Measurements from ENCODE around the gene SPTLC1.
"Not testable (repeated sequence)": the region's sequence is repeated elsewhere in the genome, so short reads cannot be mapped to it uniquely, and the experiment has no call there.

SPTLC1 gene

GRCh38 chr9:92108122-92108521, 7.1 kb downstream of the SPTLC1 start:
- no peaks in the 10 kb centered on the region for H3K4me1 ChIP-seq (ENCODE audit: insufficient read depth, low read length)
- H3K27ac ChIP-seq (ENCODE audit: low read length), result no peak overlapping the region
- peaks cover 50% of the 10 kb centered on the region for H3K36me3 ChIP-seq (ENCODE audit: insufficient read depth, low read depth, low read length)
- H3K9me3 ChIP-seq (ENCODE audit: insufficient read depth, low read depth, low read length), result no peaks in the 10 kb centered on the region
- no peak overlapping the region for H3K9ac ChIP-seq (ENCODE audit: low read depth, low read length)
- H3K4me3 ChIP-seq (ENCODE audit: low read length), result no peak overlapping the region
- no peaks in the 10 kb centered on the region for H3K27me3 ChIP-seq (ENCODE audit: insufficient read depth, low read length)

GRCh38 chr9:92105446-92106225, 9.6 kb downstream of the SPTLC1 start:
- H3K4me1 ChIP-seq (ENCODE audit: insufficient read depth, low read length); H3K4me3 ChIP-seq (ENCODE audit: low read length); H3K9ac ChIP-seq (ENCODE audit: low read depth, low read length); H3K9me3 ChIP-seq (ENCODE audit: insufficient read depth, low read depth, low read length); H3K27me3 ChIP-seq (ENCODE audit: insufficient read depth, low read length); H3K27ac ChIP-seq (ENCODE audit: low read length): not testable (repeated sequence)
- H3K36me3 ChIP-seq (ENCODE audit: insufficient read depth, low read depth, low read length), result peaks cover 33% of the 10 kb centered on the region

- H3K27ac ChIP-seq (ENCODE audit: low read length); H3K27me3 ChIP-seq (ENCODE audit: insufficient read depth, low read length); H3K9me3 ChIP-seq (ENCODE audit: insufficient read depth, low read depth, low read length); H3K9ac ChIP-seq (ENCODE audit: low read depth, low read length); H3K4me1 ChIP-seq (ENCODE audit: insufficient read depth, low read length); H3K4me3 ChIP-seq (ENCODE audit: low read length): not testable (repeated sequence)
- H3K36me3 ChIP-seq (ENCODE audit: insufficient read depth, low read depth, low read length), result peaks cover 24% of the 10 kb centered on the region
These were observed 11.6 kb downstream of the SPTLC1 start for GRCh38 chr9:92103601-92104000.

GRCh38 chr9:92100237-92100911, 14.8 kb downstream of the SPTLC1 start:
- Histone ChIP-seq H3K27me3 (ENCODE audit: insufficient read depth, low read length) (no peaks in the 10 kb centered on the region), H3K27ac (ENCODE audit: low read length) (no peak overlapping the region), H3K4me3 (ENCODE audit: low read length) (no peak overlapping the region), H3K9ac (ENCODE audit: low read depth, low read length) (no peak overlapping the region), H3K4me1 (ENCODE audit: insufficient read depth, low read length) (peaks cover 12% of the 10 kb centered on the region), H3K9me3 (ENCODE audit: insufficient read depth, low read depth, low read length) (no peaks in the 10 kb centered on the region), H3K36me3 (ENCODE audit: insufficient read depth, low read depth, low read length) (peaks cover 11% of the 10 kb centered on the region)

GRCh38 chr9:92098638-92099037, 16.6 kb downstream of the SPTLC1 start:
- Histone ChIP-seq H3K9ac (ENCODE audit: low read depth, low read length) (peak overlapping the region; percentile 68; the same call in 1 of the 2 replicates), H3K27ac (ENCODE audit: low read length) (peak overlapping the region; percentile 18), H3K36me3 (ENCODE audit: insufficient read depth, low read depth, low read length) (peaks cover 11% of the 10 kb centered on the region), H3K9me3 (ENCODE audit: insufficient read depth, low read depth, low read length) (no peaks in the 10 kb centered on the region), H3K4me1 (ENCODE audit: insufficient read depth, low read length) (peaks cover 12% of the 10 kb centered on the region), H3K27me3 (ENCODE audit: insufficient read depth, low read length) (no peaks in the 10 kb centered on the region), H3K4me3 (ENCODE audit: low read length) (peak overlapping the region; percentile 16; the same call in 1 of the 2 replicates)

GRCh38 chr9:92097997-92098482, 17.2 kb downstream of the SPTLC1 start:
- H3K27ac ChIP-seq (ENCODE audit: low read length), result peak overlapping the region; percentile 18
- H3K9me3 ChIP-seq (ENCODE audit: insufficient read depth, low read depth, low read length), result no peaks in the 10 kb centered on the region
- peak overlapping the region; percentile 68; the same call in 1 of the 2 replicates for H3K9ac ChIP-seq (ENCODE audit: low read depth, low read length)
- peaks cover 12% of the 10 kb centered on the region for H3K4me1 ChIP-seq (ENCODE audit: insufficient read depth, low read length)
- H3K36me3 ChIP-seq (ENCODE audit: insufficient read depth, low read depth, low read length), result peaks cover 8% of the 10 kb centered on the region
- no peaks in the 10 kb centered on the region for H3K27me3 ChIP-seq (ENCODE audit: insufficient read depth, low read length)
- H3K4me3 ChIP-seq (ENCODE audit: low read length), result peak overlapping the region; percentile 16; the same call in 1 of the 2 replicates

GRCh38 chr9:92095236-92095635, 20.0 kb downstream of the SPTLC1 start:
- H3K27me3 ChIP-seq (ENCODE audit: insufficient read depth, low read length), result no peaks in the 10 kb centered on the region
- H3K27ac ChIP-seq (ENCODE audit: low read length), result no peak overlapping the region
- peaks cover 6% of the 10 kb centered on the region for H3K36me3 ChIP-seq (ENCODE audit: insufficient read depth, low read depth, low read length)
- no peak overlapping the region for H3K9ac ChIP-seq (ENCODE audit: low read depth, low read length)
- H3K4me1 ChIP-seq (ENCODE audit: insufficient read depth, low read length), result peaks cover 12% of the 10 kb centered on the region
- no peak overlapping the region for H3K4me3 ChIP-seq (ENCODE audit: low read length)
- H3K9me3 ChIP-seq (ENCODE audit: insufficient read depth, low read depth, low read length), result 0 out of 2 replicates have a peak, but pooled peaks cover 2% of the 10 kb centered on the region

GRCh38 chr9:92094655-92095054, 20.6 kb downstream of the SPTLC1 start:
- Histone ChIP-seq H3K9ac (ENCODE audit: low read depth, low read length) (no peak overlapping the region), H3K9me3 (ENCODE audit: insufficient read depth, low read depth, low read length) (peaks cover 5% of the 10 kb centered on the region), H3K4me1 (ENCODE audit: insufficient read depth, low read length) (peaks cover 12% of the 10 kb centered on the region; the same call in 1 of the 2 replicates), H3K27me3 (ENCODE audit: insufficient read depth, low read length) (no peaks in the 10 kb centered on the region), H3K27ac (ENCODE audit: low read length) (no peak overlapping the region), H3K4me3 (ENCODE audit: low read length) (no peak overlapping the region), H3K36me3 (ENCODE audit: insufficient read depth, low read depth, low read length) (peaks cover 8% of the 10 kb centered on the region)

GRCh38 chr9:92077888-92078287, 37.3 kb downstream of the SPTLC1 start:
- Histone ChIP-seq H3K9me3 (ENCODE audit: insufficient read depth, low read depth, low read length) (no peaks in the 10 kb centered on the region), H3K27ac (ENCODE audit: low read length) (no peak overlapping the region), H3K36me3 (ENCODE audit: insufficient read depth, low read depth, low read length) (peaks cover 72% of the 10 kb centered on the region), H3K9ac (ENCODE audit: low read depth, low read length) (no peak overlapping the region), H3K4me3 (ENCODE audit: low read length) (no peak overlapping the region), H3K4me1 (ENCODE audit: insufficient read depth, low read length) (no peaks in the 10 kb centered on the region), H3K27me3 (ENCODE audit: insufficient read depth, low read length) (no peaks in the 10 kb centered on the region)

GRCh38 chr9:92071634-92072033, 43.6 kb downstream of the SPTLC1 start:
- Histone ChIP-seq H3K36me3 (ENCODE audit: insufficient read depth, low read depth, low read length) (peaks cover 74% of the 10 kb centered on the region), H3K27me3 (ENCODE audit: insufficient read depth, low read length) (no peaks in the 10 kb centered on the region), H3K4me3 (ENCODE audit: low read length) (no peak overlapping the region), H3K9ac (ENCODE audit: low read depth, low read length) (no peak overlapping the region), H3K4me1 (ENCODE audit: insufficient read depth, low read length) (no peaks in the 10 kb centered on the region), H3K9me3 (ENCODE audit: insufficient read depth, low read depth, low read length) (no peaks in the 10 kb centered on the region), H3K27ac (ENCODE audit: low read length) (no peak overlapping the region)

- Histone ChIP-seq H3K36me3 (ENCODE audit: insufficient read depth, low read depth, low read length) (peaks cover 85% of the 10 kb centered on the region), H3K4me1 (ENCODE audit: insufficient read depth, low read length) (no peaks in the 10 kb centered on the region), H3K9me3 (ENCODE audit: insufficient read depth, low read depth, low read length) (peaks cover 26% of the 10 kb centered on the region), H3K27ac (ENCODE audit: low read length) (no peak overlapping the region), H3K9ac (ENCODE audit: low read depth, low read length) (no peak overlapping the region), H3K4me3 (ENCODE audit: low read length) (no peak overlapping the region), H3K27me3 (ENCODE audit: insufficient read depth, low read length) (no peaks in the 10 kb centered on the region)
These were observed 49.0 kb downstream of the SPTLC1 start for GRCh38 chr9:92066168-92066567.

GRCh38 chr9:92064711-92065110, 50.5 kb downstream of the SPTLC1 start:
- peaks cover 80% of the 10 kb centered on the region for H3K36me3 ChIP-seq (ENCODE audit: insufficient read depth, low read depth, low read length)
- H3K4me3 ChIP-seq (ENCODE audit: low read length), result no peak overlapping the region
- no peak overlapping the region for H3K27ac ChIP-seq (ENCODE audit: low read length)
- no peaks in the 10 kb centered on the region for H3K27me3 ChIP-seq (ENCODE audit: insufficient read depth, low read length)
- H3K9ac ChIP-seq (ENCODE audit: low read depth, low read length), result no peak overlapping the region
- peaks cover 30% of the 10 kb centered on the region for H3K9me3 ChIP-seq (ENCODE audit: insufficient read depth, low read depth, low read length)
- H3K4me1 ChIP-seq (ENCODE audit: insufficient read depth, low read length), result peaks cover 6% of the 10 kb centered on the region; the same call in 1 of the 2 replicates
